22Rv1 (cell line): ENCODE measurements around the gene TCF4.

Experiments
- CTCF ChIP-seq: fragments of 450-650 bp; IDR thresholded peaks from 2 replicates; pipeline ENCODE4 v1.5.1; 2017; ENCODE audit warnings: mild to moderate bottlenecking
- ZFX ChIP-seq: fragments of 450-650 bp; IDR thresholded peaks from 2 replicates; pipeline ENCODE4 v1.6.1; 2017; ENCODE audit warnings: antibody characterized with exemption, borderline replicate concordance

- TF ChIP-seq CTCF: no peak
- no peak for TF ChIP-seq ZFX
These were observed 39.0 kb upstream of the TCF4 start for GRCh38 chr18:55627007-55627406.
